Activated CD4-positive, alpha-beta T cell treated with anti-CD3 and anti-CD28 coated beads, Interleukin-2, amount 50 U/mL, for 1 hour (primary cell): ENCODE data around the gene CHCHD3.
"Not testable (repeated sequence)": the region's sequence is repeated elsewhere in the genome, so short reads cannot be mapped to it uniquely, and the experiment has no call there.

Experiments used
- DNase-seq: peaks from one replicate; pipeline ENCODE4 v3.0.0-alpha.2; 2020

Gene CHCHD3

DNA sequence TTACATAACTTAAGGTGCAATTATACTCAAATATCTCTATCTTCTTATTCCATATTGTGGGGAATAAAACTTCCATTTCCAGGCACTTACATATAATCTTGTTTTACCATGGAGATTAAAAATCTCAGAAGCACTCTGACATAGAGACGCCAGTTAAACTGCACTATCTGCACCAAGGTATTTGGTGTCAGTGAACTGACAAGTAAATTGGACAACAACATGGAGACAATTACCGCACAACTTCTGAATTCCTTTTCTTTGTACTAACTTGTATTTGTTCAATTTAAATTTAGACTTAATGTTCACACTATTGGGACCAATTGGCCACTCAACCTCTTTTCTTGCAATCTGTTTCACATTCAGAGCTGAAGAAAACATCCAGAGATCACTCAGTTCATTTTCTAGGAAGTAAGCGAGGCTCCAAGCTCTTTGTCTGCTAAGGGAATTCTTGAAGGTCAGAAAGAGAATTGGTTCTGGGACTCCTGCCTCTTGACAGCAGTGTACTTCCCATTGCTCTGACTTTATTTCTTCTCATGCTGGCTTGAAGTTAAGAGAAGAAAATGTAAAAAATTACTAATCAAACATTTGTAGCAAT is 184.7 kb downstream of the CHCHD3 start:
- DNase-seq, result no peak

DNA sequence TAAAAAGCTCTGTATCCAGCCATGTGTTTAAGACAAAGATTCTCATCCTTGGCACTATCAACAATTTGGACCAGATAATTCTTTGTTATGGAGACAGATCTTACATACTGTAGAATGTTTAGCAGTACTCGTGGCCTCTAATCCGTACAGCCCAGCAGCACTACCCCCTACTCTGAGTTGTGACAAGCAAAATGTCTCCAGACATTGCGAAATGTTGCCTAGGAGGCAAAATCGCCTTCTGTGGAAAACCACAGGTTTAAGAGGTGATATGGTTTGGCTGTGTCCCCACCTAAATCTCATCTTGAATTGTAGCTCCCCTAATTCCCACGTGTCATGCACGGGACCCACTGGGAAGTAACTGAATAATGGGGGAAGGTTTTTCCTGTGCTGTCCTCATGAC is 186.7 kb downstream of the CHCHD3 start:
- no peak for DNase-seq

DNA sequence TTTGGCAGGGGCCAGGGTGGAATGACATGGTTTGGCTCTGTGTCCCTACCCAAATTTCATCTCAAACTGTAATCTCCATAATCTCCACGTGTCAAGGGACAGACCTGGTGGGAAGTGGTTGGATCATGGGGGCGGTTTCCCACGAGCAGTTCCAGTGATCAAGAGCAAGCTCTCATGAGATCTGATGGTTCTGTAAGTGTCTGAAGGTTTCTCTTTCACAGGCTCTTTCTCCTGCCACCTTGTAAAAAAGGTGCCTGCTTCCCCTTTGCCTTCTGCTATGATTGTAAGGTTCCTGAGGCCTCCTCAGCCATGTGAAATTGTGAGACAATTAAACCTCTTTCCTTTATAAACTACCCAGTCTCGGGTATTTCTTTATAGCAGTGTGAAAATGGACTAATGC is 188.3 kb downstream of the CHCHD3 start:
- DNase-seq, result no peak

DNA sequence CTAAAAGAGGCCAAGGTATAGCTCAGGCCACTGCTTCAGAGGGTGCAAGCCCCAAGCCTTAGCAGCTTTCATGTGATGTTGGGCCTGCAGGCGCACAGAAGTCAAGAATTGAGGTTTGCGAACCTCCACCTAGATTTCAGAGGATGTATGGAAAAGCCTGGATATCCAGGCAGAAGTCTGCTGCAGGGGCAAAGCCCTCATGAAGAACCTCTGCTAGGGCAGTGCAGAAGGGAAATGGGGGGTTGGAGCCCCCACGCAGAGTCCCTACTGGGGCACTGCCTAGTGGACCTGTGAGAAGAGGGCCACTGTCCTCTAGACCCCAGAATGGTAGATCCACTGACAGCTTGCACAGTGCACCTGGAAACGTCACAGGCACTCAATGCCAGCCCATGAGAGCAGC is 189.1 kb downstream of the CHCHD3 start:
- DNase-seq, result not testable (repeated sequence)

DNA sequence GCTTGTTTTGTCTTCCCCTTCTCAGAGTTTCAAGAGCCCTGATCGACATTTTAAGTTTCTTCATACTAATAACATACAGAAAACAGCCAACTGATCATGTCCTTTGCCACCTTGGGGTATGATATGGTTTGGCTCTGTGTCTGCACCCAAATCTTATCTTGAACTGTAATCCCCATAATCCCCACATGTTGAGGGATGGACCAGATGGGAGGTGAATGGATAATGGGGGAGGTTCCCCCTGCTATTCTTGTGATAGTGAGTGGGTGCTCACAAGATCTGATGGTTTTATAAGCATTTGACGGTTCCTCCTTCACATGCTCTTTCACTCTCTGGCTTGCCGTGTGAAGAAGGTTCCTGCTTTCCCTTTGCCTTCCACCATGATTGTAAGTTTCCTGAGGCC is 190.3 kb downstream of the CHCHD3 start:
- DNase-seq, result no peak

DNA sequence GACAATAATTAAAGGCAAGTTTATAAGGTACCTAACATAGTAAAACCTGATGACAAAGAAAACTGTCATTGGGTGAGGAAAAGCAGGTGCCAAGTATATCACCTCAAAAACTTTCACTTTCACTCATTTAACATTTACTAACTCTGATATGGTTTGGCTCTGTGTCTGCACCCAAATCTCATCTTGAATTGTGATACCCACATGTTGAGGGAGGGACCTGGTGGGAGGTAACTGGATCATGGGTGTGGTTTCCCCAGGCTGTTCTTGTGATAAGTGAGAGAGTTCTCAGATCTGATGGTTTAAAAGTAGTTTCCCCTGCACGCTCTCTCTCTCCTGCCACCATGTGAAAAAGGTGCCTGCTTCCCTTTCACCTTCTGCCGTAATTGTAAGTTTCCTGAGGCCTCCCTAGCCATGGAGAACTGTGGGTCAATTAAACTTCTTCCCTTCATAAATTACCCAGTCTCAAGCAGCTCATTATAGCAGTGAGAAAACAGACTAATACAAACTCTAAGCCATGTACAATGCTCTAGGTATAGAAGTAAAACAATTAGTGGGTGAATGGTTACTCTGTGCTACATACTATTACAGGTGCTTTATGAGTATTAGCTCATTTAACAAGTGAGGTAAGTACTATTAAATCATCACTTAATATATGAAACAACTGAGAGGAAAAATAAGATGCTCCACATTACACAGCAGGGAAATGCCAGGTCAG is 199.0 kb downstream of the CHCHD3 start:
- no peak for DNase-seq

DNA sequence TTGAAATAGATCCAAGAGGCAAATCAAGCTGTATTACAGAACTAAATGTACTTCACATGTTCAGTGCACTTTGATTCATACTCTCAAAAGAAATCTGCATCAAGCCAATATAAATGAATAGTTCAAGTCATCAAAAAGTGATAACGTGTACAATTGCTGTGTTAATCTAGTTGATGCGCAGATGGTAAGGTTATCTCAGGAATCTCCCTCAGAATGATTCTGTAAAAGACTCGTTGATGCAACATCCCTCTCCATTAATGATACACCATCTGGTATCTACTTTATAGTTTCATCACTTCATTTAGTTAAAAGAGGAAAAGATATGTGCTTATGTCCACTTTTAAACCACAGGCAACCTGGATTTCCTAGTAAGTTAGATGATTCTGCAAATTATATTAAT is 200.6 kb downstream of the CHCHD3 start:
- DNase-seq, result no peak

DNA sequence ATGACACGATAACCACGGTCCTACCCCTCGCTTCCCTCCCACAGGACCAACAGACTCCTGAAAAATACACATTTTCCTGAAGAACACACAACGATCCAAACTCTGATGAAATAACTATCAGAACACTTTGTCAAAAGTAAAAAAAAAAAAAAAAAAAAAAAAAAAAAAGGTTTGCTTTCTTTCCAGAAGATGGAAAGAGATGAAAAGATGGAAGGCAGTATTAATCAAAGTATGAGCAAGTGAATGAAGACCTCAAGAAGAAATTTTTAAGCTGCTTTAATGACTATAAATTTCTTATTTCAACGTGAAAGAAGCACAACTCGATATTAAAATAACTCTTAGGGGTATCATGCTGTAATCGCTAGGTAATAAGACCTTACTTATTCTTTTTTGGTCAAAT is 202.3 kb downstream of the CHCHD3 start:
- DNase-seq, result no peak

DNA sequence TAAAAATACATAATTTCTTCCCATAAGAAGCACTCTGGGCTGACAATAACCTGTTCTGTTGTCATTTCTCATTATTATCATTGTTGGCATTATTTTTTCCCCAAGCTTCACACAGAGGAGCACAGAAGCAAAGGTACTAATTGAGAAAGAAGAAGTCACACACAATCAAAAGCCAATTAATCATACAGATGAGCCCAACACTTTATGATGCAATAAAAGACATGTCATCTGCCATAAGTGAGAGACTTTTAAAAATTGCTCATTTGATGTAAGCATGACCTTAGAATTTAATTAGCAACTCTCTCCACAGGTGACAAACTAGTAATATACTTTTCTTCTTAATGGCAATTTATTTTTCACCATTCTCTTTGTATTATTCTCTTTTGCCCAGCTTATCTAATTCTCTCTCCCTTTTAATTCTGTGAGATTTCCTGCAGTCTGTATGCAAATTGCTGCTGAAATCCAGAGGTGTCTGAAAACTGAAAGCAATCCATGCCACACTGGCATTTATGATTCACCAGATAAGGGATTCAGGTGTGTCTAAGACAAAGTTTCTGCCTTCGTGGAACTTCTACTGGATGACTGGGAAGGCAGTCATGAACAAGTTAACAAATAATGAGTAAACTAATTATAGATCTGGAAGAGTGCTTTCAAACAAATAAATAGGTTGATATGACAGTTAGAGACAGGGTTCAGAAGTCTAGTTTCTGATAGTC is 203.5 kb downstream of the CHCHD3 start:
- no peak for DNase-seq

DNA sequence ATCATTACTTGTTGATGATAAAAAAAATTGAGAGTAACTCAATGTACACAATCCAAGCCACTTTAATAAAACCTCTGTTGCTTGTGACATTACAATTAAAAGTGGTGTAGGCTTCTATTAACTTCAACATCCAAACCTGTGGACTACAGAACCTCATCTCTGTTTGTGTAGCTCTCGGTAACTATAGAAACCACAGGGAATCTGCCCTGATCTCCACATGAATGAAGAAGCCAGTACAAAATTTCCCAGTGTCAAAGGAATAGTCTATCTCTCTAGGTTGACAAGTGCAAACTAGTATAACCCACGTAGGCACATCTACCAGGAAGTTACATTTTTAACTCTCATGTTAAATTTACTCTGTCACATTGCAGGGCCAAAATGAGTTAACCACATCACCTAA is 204.3 kb downstream of the CHCHD3 start:
- DNase-seq, result no peak

DNA sequence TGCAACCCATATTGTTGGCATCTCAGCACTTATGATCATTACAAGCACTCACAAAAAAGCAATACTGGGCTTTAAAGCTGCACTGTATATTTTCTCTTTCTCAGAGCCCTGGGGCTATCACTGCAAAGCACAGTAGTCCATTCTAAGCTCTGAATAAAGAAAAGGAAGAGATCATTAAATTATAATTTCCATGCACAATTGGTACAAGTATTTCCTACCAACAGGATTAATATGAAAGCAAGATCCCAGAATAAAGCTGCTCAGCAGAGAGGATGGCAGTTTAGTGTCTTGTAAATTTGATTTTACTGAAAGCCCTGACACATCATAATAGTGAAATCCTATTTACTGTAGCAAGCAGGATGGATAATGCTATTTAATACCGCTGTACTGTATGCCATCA is 205.3 kb downstream of the CHCHD3 start:
- DNase-seq, result no peak

DNA sequence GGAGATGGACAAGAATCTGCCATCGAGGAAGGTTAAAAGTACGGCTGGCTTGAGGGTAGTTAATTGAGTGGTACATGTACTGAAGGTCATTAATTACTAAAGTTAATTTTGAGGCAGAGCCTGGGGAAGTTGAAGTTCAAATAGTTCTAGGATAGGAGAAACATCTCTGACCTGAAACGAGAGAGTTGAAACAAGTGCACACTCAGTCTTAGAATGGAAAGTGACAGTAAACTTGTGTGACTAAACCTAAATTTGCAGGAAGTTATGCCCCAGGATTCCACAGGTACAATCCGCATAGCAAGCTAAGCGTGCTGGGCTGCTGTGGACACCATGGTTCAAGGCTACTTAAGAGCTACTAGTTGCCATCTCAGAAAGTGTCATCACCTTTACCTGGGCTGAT is 209.9 kb downstream of the CHCHD3 start:
- DNase-seq, result no peak

DNA sequence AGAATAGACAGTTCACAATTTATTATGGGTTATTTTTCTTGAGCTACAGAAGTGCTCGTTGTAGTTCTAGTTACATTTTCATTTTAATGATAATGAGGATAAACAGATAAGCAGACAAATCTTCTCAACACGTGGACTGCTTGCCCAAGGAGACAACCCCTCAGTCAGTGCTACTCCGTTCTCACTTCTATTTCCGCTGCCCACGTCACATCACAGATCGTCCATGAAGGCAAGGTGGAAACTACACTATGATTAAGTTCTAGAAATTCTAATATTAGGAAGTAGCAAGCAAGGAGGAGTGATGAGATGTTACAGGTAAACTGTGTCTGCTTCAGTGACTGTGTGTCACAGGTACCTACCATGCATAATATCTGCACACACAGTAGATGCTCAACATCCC is 210.5 kb downstream of the CHCHD3 start:
- DNase-seq, result no peak

DNA sequence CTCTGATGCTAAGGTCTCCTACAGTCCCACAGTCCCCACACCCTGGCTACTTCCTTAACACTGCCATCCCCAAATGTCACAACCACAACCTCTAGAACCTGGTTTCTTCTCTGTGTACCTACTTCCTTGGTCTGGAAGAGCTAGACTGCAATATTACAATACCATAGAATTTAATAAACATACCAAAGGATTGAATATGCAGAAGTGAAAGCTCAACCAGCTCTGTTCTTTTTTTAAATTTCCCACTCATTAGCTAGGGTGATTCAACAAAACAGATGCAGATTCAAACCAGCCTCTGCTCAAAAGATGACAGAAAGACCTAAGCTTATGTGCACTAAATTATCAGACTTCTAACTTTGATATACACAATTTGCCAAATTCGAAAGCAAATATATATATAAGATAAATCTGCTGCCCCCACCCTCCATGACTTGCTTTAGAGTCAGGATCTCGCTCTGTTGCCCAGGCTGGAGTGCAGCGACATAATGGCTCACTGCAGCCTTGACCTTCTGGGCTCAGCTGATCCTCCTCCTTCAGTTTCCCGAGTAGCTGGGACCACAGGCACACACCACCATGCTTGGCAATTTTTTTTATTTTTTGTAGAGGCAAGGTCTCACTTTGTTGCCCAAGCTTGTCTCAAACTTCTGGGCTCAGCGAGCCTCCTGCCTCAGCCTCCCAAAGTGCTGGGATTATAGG is 212.6 kb downstream of the CHCHD3 start:
- DNase-seq, result no peak

DNA sequence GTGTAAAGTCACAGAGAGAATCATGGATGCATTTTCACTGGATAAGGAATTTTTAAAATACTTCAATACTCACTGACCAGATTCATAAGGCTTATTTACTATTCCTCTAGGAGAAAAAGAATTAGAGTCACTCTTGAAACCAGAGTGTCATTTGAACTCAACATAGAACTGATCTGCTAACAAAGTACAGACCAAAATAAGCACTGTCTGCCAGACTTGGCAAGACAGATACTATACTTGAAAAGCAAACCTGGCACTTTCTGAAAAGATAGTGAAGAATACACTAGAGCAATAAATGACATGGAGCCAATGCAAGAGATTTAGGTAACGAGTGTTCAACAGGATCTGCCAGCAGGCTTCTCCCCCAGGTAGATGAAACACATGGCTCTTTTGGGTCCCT is 215.3 kb downstream of the CHCHD3 start:
- DNase-seq, result no peak

DNA sequence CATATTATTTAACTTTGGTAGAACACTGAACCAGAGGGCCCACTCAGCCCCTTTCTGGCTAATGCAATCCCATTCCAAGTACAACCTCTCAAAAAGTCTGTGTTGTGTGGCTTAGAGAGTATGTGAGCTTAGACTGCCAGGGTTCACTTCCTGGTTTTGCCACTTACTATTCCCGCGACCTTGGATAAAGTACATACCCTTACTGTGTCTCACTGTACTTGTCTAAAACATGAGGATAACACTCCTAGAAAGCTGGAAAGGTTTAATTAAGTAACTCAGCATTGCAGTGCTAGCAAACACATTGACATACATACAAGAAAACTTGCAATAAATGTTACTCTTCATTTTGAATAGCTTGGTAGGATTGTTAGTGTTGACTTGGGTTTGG is 215.8 kb downstream of the CHCHD3 start:
- DNase-seq, result no peak

DNA sequence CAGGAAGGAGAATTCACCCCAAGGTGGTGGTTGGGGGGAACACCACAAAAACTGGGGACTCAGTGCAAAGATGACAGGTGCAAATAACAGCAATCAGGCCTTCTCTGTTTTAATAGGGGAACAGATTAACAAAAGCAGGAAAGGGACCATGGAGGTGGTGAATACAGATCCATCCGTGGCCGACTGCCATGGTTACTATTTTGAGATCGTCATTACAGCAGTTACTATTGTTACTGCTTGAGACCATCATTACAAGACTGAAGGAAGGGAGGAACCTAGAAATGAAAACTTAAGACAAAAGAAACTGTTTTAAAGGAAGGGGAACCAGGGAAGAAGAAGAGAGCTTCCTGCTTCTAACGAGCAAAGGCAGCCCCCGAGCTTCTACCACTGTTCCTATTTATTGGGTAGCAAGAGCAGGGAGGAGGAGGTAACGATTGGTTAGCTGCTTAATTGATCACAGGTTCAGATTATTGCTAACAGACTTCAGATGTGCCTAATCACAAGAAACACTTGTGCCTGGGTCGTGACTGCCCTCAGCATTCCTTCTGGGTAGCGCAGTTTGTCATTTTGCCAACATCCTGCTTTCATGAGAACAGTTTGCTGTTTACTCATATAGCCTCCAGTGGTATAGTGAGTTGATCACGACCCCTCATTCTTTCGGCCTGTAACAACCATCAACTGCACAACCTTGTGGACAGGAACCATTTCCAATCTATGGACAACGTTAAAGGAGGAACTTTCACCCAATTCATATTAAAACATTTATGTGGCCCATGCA is 216.3 kb downstream of the CHCHD3 start:
- DNase-seq, result no peak

DNA sequence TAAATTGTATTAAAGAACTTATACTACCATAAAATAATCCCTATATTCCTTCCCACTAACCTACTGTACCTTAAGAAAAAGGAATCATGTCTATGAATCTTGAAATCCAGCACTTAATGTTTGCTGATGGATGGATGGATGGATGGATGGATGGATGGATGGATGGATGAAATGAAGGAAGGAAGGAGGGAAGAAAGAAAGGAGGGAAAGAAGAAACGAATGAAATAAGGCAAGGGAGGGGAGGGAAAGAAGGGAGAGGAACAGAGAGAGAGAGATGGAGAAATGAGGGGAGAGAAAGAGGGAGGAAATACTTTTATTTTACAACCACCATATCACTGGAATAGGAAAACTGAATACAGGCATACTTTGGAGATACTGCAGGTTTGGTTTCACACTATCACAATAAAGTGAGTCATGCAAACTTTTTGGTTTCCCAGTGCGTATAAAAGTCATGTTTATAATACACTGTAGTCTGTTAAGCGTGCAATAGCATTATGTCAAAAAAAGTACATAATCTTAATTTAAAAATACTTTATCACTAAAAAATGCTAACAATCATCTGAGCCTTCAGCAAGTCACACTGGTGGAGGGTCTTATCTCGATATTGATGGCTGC is 219.8 kb downstream of the CHCHD3 start:
- DNase-seq, result no peak

DNA sequence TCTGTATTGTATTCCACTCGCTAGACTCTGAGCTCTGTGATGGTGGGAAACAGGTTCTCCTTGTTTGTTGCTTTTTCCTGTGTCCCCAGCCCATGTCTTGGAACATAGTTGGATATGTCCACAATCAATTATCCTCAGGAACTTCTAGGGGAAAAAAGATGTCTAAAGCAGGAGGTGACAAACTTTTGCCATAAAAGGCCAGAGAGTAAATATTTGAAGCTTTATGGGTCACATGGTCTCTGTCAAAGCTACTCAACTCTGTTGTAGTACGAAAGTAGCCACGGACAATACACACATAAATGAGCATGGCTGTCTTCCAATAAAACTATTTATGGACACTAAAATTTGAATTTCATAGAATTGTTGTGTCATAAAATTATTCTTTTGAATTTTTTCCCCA is 220.5 kb downstream of the CHCHD3 start:
- no peak for DNase-seq

DNA sequence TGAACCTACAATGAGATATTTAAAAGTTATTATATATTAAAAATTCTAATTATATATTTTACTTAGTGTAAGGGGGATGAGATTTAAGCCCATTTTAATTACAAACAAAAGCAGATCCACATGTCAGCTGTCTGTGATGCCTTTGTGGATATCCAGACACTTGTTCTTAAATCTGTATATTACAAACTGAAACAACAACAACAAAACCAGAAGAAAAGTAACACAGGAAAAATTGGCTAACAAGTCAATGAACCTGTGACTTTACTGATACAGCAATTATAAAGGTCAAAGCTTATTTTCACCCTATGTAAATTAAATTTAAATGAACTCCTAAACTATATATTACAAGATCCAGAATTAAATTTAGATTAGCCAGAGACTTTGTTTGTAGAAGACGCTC is 222.7 kb downstream of the CHCHD3 start:
- no peak for DNase-seq

DNA sequence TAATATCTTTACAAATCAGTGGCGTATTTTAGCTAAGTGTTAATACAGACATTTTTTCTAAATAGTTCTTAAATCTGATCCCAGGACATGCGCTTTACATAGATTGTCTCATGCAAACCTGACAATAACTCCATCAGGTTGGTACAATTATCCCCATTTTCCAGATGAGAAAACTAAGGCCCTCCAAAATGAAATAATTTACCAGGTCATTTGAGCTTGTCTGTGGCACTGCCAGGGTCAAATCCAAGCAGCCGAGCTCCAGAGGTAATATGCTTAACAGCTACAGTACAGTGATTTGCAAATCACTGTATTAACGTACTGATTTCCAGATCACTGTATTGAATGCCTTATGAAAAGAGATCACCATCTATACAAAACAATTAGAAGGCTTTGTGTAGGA is 223.1 kb downstream of the CHCHD3 start:
- no peak for DNase-seq

DNA sequence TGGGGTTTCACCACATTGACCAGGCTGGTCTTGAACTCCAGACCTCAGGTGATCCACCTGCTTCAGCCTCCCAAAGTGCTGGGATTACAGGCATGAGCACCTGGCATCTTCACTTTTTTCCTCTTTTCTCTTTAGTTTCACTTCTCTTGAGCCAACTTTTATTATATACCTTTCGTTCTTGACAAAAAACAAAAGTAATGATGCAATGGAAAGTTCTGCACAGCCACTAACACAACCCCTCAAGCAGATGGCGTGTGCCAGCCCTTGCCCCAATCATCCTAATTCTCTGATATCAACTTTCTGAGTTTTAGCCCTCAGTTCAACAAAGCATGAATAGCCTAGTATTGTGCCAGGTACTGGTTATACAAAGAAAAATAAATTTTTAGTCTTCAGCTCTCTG is 223.6 kb downstream of the CHCHD3 start:
- DNase-seq, result no peak

DNA sequence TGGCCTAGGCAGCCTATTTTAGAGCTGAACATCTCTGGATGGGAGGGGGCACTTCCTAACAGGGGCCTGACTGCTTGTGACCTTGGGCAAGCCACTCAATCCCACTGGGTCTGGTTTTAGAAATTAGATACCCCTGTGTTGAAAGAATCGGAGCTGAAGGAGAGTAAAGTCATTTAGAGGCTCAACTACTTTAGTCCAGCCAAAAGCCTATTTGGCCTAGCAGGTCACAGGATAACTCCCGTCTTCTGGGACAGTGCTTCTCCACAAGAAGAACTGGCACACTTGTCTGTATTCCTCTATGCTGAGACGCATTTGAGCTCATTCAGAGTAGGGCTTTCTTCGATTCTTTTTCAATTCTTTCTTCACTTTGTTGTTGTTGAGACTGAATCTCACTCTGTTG is 224.2 kb downstream of the CHCHD3 start:
- no peak for DNase-seq
